Activated naive CD8-positive, alpha-beta T cell treated with anti-CD3 and anti-CD28 coated beads, Interleukin-2, amount 50 U/mL, for 16 hours (primary cell): Measurements from ENCODE around the gene EPHB1.

ENCODE experiments used
- DNase-seq: peaks from one replicate; pipeline ENCODE4 v3.0.0-alpha.2; 2020; ENCODE audit warnings: low read depth, low spot score

EPHB1 gene

DNA sequence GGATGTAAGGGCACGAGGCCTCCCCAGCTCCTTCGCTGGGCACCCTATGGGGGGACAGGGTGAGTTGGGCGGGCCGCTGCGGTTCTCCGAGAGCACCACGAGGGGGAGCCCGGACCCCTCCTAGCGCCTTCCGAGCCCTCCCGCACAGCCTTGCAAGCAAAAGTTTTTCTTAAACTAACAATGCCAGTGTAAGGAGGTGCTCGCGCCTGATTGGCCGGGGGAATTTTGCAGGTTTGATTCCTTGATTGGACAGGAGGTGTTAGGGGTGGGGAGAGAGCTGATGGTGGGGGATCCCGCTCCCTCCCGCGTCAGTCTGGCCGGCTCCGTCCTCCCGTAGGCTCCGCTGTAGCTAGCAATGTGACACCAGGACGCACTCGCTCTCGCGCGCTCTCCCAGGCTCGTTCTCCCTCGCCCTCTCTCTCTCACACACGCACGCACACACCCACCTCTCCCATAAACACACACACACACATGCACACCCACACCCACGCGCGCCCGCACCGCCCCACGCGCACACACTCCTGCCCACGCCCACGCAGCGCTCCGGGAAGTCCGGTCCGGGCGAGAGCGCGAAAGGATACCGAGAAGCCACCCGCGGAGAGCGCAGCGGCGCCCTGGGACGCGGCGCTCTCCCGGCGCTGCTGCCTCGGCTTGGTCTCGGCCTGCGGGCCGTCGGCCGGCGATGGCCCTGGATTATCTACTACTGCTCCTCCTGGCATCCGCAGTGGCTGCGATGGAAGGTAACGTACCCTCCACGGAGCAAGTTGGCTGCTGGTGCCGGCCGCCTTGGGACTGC, at the start of gene EPHB1:
EPHB1 (plus strand) TSS at position 311 of the 796 bp plus-strand sequence.
- DNase-seq = no peak

DNA sequence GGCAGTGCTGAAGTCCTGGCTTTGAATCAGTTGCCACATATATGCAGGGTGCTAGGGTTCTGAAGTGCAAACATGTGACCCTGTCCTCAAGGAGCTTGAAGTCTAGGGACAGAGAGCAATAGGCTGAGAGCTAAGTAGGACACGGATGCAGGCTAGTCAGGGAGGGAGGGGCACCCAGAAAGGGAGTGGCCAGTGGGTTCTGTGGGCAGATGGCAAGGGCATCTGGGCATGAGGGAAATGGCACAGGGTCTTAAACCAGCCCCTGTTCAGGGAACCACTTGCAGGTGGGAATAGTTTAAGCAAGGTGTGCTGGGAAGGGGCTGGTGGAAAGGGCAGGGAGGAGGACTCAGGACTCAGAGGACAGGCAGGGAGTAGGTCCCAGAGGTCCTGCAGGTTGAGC, 46.4 kb upstream of the EPHB1 start:
- DNase-seq = no peak

DNA sequence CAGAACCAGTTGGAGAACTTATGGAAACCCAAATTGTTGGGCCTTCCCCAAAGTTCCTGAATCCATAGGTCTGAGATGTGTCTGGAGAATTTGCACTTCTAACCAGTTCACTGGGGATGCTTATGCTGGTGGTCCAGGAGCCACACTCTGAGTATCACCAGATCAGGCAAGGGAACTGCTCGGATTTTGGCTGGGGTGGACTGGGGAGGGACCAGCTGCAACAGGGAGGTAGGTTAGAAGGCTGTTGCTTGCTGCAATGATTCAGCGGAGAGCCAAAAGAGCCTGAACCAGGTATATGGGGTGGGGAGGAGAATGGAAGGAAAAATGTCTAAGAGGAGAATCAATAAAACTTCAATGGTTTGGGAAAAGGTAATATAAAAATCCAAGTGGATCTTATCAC, 45.9 kb upstream of the EPHB1 start:
- no peak for DNase-seq

DNA sequence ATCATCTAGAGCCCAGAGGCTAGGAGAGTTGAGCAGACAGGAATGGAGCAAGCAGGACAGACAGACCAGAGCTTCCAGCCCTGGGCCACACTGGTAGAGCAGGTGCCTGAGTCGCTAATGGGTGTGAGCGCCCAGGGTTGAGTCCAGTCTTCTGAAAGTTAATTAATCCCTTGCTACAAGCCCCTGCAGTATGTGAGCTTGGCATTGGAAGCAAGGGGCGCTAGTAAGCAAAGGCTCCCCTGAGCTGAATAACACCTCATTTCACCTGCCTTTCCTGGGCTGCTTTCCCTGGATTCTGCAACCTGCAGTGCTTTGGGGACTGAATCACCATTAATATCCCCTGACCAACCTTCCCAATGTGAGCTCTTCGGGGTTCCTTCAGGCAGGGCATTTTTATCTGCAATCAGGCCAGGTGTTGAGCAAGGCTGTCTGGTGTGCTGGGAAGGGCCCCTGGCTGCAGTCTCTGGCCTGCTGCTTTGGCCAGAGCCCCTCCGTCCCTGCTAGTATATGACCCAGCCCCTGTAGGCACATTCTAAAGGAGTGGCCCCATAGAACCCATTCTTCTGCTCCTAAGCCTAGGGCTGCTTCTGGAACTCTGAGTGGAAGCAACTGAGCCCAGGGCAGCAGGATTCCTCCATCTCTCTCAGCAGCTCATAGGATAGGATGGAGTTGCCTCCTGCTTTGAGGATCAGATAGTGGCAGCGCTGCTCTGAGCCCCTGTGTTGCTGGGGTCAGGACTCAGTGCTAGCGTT, 45.1 kb upstream of the EPHB1 start:
- DNase-seq = no peak

DNA sequence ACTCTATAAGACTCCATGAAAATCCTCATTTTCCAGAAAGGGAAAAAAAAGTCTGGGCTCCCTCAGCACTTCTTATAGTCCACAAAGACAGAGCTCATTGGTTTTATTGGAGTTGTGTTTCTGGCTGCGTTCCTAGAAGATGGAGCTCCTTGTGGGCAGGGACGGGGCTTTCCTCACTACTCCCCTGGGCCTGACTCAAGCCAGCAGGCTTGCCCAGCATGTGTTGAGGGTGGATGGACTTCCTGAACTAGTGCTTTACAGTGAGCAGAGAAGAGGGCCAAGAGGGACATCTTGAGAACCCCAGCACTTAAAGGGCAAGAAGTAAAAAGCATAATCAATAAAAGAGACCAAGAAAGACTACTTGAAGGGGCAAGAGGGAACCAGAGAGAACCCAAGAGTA, 43.2 kb upstream of the EPHB1 start:
- no peak for DNase-seq

DNA sequence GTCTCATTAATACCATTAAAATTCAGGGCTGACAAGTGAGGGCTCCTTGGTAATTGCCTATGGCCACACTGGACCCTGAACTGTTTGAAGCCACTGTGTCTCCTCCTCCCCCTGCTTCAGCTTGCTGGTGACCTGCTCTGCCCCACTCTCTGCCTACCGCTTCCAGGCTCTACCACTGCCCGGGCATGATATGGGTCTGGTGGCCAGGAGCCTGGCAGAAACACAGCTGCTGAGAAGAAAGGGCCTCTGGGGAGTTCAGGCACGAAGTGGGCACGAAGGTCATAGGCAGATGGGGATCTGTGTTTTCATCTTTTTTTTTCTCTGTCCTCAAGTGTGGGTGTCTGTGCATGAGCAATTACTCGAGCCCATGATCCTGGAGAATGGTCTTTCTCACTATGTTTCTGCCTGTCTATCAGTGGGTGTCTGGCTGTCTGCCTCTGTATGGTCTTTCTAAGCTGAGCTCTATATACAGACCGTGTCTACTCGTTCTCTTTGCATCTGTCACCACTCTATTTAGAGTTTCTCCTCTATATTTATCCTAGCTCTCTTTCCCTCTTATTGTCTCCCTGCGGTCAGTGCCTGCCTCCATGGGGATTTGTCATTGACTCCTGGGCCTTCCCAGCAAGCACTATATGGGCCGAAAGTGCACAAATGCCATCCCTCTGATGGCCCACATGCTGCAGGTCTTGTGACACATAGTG, 42.1 kb upstream of the EPHB1 start:
- DNase-seq = no peak

DNA sequence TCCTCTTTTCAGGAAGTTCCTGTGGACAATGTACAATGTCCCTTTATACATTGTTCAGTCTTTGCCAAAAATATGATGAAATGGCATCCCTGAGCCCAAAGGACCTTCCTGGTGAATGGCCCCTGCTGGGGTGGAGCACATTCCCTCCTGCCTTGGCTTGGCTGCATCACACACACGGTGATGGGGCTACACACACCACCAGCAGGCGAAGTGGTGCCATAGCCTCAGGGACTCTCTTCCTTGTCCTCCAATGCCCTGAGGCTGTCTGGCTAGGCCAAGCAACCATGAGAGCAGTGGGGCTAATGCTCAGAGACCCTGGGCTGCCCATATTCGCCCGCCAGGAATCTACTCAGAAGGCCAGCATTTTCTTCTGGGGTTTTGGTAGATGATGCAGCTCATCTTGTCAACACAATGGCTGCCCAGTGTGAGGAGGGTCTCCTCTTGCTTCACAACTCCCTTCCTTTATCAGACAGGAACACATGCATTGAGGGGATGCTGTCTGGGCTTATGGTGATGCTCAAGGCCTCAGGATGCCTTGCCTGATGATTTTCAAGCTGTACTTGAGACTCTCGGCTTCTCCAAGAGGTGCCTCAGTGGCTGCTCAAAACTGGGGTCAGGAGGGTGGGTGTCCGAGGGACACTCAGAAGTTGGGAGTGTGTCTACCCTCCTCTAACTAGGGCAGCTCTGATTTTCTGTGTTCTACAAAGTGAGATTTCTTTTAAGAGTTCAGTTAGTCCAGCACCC, 40.9 kb upstream of the EPHB1 start:
- no peak for DNase-seq

DNA sequence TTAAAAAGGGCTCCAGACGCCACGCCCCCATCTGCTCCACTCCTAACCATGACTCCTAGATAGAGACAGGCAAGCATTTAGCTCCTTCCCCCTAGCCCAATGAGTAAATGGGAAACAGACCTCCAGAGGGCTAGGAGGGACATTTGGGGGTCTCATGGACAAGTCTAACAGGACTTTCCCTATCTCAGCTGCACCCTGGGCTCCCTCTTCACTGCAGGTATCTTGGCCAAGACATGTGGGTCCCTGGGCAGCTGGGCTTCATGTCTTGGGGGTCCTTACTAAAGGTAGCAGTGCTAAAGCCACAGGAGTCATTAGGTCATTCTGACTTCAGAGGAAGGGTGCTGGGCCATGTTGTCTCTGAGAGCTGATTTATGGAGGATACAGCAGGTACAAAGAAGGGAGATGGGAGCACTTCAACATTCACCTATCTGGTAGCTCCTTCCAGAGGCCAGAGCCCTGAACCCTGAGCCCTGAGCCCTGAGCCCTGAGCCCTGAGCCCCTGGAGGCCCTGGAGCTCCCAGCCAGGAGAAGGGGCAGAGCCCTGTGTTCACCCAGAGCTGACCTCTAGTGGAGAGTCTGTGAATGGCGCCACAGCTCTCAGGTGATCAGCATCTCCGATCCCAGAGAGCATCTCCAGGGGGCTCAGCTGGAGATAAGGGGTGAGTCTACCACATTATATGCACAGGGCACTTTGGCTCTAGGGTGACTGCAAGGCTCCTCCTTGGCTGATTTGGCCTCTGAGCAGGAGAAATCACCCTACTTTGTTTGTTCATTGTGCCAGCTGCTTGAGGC, 40.1 kb upstream of the EPHB1 start:
- no peak for DNase-seq

DNA sequence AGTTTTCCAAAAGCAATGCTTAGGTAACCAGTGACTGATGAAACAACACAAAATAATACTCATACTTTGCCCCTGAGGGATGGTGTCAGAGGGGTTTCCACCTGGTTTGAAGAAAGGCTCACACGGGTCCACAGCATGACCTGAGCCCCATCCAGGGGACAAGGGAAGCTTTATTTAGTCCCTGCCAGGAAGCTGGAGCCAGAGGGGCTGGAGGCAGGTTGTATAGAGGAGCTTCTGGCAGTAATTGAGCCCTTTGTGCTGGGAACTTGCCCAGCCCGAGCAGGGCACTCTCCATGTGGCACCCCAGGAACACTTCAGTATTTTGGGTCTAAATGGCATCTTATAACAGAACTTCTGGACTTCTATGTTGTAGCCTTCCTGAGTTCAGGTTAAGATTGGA, 39.2 kb upstream of the EPHB1 start:
- no peak for DNase-seq

DNA sequence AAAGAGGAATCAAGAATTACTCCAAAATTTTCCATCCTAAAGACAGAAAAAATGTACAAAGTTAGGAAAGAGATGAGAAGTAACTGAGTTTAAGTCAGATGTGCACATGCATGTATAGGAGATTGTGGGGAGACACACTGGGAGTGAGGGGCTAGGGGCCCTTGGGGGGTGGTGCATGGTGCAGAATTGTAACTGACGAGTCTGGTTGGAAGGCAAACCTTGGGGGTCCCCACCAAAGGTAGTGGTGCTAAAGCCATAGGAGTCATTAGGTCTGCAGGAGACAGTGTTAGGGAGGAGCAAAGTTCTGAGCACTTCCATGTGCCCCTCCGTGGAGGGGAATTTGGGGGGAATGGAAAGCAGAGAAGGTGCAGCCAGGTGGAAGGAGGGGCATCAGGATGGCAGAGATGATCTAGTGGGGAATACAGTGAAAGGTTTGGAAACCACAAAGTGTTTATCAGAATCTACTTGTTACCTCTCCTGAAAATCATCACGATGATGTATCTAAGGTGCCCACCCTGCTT, 37.5 kb upstream of the EPHB1 start:
- DNase-seq = no peak

DNA sequence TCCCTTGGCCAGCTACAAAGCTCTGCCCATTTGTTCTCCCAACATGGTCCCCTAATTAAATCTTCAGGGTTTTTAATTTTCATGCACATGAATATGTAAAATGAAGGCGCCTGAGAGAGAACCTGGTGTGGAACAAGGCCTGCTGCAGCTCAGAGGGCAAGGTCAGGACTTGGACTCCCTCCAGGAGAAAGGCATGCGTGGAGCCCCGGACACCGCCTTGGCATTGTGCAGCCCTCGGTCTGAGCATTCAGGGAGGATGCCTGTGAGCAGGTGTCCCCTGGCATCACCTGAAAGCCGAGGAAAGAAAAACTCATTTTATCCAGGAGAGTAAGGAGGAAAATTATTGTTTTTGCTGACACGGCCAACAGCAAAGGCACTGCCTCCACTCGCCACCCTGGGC, 33.8 kb upstream of the EPHB1 start:
- DNase-seq = no peak

DNA sequence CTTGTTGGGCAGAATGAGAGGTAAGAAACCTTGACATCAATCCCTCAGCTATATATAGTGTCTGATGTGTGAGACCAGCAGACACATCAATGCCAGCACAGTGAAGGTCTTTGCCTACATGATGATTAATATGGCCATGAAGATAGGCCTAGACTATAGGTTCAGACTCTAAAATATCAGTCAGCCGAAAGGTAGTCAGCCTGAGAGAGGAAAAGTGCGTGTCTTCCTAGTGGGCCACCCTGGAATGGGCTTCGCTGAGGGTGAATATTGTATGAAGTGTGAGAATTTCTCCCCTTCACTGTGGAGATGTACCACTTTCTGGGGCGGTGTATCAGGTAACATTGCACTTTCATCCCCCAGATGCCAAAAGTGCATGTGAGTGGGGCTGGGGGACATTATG, 33.0 kb upstream of the EPHB1 start:
- DNase-seq = no peak

DNA sequence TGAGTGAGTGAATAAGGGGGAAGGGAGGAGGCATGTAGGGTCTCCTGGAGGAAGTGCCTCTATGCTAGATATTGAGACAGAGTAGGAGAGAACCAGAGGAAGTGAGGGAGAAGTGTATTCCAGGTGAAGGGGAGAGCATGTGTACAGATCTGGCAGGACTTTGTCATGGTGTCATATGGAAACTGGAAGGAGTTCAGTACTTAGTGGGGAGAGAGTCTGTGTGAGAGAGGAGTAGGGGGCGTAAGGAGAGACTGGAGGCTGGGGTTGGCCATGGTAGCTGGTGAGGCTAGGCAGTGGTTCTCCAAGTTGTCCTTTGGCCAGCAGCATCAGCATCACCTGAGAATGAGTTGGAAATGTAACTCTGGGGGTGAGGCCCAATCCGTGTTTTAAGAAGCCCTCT, 29.6 kb upstream of the EPHB1 start:
- no peak for DNase-seq

DNA sequence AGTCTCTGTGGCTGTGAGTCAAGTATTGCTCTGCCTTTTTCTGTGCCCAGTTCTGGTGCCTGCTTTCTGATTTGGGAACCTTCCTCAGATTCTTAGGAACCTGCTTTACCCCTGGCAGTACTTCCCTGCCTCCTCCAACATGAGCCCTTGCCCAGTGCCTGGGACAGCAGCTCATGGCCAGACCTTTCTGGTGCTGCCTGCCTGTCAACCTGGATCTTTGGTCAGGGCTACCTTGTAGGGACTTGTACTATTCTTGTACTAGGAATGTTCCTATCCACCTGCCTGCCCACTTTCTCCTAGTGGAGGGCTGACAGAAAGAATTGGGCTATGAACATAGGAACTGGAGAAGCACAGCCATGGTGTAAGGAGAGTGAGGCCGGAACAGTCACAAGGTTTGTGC, 28.8 kb upstream of the EPHB1 start:
- DNase-seq = no peak

DNA sequence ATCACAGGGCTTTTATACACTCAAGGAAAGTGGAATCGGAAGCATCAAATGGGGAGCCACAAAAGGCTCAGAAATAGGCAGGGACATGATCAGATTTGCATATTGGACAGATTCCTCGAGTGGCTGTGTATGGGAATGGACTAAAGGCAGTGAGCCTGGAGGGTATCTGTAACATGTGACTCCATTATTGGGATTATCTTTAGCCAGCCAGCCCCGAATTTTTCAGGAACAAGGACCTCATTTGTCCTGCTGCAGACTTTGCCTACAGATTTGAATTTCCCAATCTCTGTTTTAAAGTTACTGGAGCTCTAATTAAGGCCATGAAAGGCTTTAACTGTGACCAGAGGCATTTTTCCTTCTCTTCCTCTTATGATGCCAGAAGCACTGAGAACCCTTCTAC, 26.9 kb upstream of the EPHB1 start:
- DNase-seq = no peak

DNA sequence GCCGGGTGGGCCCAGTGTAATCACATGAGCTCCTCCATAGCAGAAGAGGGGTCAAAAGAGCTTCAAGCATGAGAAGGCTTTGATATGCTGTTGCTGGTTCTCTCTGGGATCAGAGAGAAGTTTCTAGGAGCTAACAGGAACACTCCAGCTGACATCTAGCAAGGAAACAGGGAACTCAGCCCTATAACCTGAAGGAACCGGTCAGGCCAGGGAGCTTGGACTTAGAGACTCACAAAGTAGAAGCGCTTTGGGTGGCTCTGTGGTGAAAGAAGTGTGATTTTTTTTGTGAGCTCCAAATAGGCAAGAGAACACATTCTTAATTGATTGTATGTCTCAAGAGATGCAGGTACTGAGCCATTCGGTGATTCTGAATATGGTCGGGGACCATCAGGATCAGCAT, 26.2 kb upstream of the EPHB1 start:
- no peak for DNase-seq

DNA sequence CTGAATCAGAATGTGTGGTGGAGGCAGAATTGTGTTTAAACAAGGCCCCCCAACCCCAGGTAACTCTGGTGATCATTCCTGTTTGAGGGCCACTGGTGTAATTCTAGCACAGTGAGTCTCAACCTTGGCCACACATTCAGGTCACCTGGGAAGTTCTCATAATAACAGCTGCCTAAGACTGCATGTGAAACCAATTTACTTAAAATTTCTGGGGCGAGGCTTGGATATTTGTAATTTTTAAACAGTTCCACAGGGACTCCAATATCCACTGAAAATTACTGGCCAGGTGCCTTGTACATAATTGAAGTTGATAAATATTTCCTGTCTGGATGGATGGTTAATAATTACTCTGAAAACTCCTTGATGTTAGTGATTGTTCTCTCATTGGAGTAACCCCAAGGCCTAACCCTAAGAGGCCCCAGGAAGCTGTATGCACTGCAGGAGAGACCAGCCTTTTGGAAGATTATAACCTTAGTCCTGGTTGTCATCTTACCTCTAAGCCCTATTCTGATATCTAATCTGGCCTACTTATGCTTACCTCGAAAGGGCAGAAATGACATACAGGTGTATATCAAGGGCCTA, 25.7 kb upstream of the EPHB1 start:
- DNase-seq = no peak

DNA sequence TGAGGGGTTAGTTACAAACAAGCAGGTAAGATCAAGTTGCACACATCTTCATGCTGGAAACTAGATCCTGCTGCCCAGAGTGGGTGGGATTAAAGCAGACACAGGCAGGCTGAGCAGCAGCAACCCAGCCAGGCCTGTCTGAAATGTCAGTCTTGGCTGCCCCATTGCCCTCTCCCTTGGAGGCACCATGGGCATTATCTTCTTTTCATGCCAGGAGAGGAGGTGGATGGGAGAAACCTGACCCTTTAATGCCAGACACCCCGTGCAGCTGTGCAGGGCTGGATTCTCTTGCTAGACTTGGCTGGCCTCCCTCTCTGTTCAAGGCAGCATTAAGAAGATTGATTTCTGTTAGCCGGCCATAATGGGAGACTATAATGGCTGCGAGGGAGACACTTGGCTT, 23.0 kb upstream of the EPHB1 start:
- DNase-seq = no peak

DNA sequence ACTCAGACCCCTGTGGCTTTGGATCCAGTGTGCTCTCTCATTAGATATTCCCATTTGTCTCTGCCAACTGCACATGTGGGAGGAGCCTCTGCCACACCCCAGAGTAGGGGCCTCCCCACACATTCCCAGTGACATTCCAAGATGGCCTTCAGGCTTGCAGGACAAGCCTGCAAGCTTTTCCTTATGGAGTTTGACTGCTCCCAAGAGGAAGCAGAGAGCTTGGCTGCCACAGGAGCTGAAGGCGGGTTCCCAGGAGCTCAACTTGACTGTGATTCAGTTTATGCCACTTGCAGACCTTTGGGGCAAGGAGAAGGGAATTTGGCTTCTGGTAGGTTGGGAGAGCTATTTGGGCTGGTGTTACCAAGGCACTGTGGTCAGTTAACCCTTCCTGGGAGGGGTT, 22.5 kb upstream of the EPHB1 start:
- no peak for DNase-seq

DNA sequence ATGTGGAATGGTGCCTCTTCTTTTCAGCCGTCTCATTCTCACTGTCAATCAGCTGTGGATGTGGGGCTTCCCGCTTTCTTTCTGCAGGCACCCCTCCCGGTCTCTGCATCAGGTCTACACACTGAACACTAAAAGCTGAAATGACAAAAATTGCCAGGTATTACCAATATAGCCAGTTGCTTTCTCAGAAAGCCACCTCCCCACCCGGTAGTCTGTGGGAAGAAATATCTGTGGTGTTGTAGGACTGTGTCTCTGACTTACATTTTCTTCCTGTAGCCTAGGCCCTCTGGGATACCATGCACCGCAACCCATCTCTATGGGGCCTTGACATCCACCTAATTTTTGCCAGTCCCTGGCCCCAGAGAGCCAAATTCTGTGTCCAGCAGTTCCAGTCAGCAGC, 19.2 kb upstream of the EPHB1 start:
- DNase-seq = no peak

DNA sequence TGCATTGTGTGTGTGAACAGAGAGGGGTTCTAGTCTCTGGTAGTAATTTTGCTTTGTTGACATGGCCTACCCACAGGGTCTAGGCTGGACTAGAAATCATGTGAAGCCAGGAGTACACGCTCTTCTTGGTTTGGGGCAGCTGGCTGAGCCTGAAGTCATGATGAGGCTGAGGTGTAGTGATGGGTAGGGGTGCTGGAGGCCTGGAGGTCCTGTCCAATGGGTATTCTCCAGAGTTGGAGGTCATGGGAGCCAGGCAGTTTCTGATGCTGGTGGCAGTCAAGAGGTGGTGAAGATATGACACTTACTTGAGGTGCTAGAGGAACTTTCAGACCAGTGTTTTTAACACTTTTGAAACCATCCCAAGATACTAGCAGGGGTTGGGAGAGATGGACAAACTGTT, 18.5 kb upstream of the EPHB1 start:
- no peak for DNase-seq
